ENCODE data around the gene SSBP3.

SSBP3 gene

DNA sequence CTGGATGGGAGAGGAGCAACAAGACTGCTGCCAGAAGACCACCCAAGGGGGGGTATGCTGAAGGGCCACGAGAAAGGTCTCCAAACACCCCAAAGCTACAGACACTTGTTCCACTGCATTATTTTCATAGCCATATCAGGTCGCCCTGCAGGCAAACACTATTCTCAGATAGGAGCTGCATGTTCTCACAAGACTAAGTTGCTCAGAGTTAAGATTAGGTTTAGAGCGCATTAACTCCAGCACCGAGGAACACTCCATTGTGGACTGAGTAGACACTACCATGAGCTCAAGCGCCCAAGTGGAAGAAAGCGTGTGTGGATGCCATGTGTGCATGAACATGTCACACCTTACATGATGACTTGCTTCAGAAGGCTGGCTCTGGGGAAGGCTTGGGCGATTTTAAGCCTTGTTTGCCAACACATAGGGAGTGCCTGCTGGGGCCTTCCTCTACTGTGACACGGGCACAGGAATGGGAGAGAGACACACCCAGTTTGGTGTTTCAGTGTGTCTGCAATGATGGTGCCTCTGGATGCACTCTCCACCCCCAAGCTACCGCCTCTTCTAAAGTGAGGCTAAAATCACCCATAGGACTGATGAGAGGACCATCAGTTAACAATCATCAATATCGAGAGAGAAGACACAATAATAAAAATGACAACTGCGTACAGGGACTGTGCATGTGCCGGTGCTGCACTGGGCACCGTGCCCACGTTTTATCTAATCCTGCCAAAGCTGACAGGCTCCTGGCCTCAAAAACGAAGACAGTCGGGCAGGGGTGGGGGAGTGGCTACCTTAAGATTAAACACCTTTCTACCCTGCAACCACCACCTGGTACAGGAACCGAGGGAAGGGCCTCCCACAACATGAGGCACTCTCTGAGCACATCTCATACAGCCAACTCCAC, 34.9 kb downstream of the SSBP3 start:
- Histone ChIP-seq H3K9me2 (replicated peaks; ENCODE audit: insufficient read depth, low read length) (no peaks in the 10 kb centered on the region), H3K27ac (ENCODE audit: low read depth, low read length) (no peak overlapping the region), H3K9ac (ENCODE audit: low read length) (no peak overlapping the region), H4K20me1 (ENCODE audit: low read depth, low read length) (no peaks in the 10 kb centered on the region), H3K4me2 (ENCODE audit: low read depth, low read length, poor library complexity, severe bottlenecking) (no peak overlapping the region), H2AFZ (ENCODE audit: low read depth, low read length, severe bottlenecking) (no peak overlapping the region), H3K4me3 (ENCODE audit: insufficient read depth, low read length, poor library complexity, severe bottlenecking) (no peak overlapping the region), H3K9me3 (ENCODE audit: insufficient read depth, low read length) (no peaks in the 10 kb centered on the region), H3F3A (ENCODE audit: insufficient read depth) (no peaks in the 10 kb centered on the region), H3K79me2 (ENCODE audit: insufficient read depth, low read length) (no peaks in the 10 kb centered on the region), H3K36me3 (ENCODE audit: low read length) (no peaks in the 10 kb centered on the region), H3K27me3 (ENCODE audit: low read length) (no peaks in the 10 kb centered on the region)
- TF ChIP-seq EZH2phosphoT487 (conservative IDR thresholded peaks at IDR 0.05; ENCODE audit: low read length), result no peak
- TF ChIP-seq, protein P1, sequence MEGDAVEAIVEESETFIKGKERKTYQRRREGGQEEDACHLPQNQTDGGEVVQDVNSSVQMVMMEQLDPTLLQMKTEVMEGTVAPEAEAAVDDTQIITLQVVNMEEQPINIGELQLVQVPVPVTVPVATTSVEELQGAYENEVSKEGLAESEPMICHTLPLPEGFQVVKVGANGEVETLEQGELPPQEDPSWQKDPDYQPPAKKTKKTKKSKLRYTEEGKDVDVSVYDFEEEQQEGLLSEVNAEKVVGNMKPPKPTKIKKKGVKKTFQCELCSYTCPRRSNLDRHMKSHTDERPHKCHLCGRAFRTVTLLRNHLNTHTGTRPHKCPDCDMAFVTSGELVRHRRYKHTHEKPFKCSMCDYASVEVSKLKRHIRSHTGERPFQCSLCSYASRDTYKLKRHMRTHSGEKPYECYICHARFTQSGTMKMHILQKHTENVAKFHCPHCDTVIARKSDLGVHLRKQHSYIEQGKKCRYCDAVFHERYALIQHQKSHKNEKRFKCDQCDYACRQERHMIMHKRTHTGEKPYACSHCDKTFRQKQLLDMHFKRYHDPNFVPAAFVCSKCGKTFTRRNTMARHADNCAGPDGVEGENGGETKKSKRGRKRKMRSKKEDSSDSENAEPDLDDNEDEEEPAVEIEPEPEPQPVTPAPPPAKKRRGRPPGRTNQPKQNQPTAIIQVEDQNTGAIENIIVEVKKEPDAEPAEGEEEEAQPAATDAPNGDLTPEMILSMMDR (IDR thresholded peaks at IDR 0.05; ENCODE audit: insufficient read depth, low read length, poor library complexity, severe bottlenecking), result no peak

DNA sequence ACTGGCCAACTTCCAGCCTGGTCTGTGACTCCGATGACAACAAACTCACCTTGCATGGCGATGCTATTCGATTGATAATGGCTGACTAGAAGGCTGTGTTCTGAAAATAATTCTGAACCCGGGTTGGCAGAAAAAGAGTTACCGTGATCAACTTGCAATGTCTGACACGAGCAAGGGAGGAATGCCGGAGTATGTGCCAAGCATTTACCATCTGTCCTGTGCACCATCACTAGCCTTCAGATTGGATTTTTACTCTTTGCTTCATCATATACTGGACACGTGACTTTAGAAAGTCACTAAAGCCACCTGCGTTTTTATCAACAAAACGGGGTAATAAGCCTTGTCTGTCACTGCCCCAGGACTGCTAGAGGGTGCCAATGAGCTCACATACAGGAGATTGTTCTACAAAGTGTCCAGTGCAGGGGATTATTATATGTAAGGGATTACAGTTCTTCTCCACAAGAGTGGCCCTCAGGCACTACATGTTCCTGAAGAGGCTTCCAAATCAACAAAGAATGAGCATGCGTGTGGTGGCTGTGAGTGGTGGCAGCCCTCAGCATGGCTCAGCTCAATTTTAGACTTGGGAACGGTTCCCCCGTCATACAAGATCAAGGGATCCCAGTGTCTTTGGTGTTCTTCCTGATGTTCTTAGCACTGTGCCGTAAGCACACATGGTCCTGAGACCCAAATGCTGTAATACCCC, 35.8 kb downstream of the SSBP3 start:
- no peaks in the 10 kb centered on the region for H3K36me3 ChIP-seq (ENCODE audit: low read length)
- no peak overlapping the region for H3K27ac ChIP-seq (ENCODE audit: low read depth, low read length)
- H3K4me3 ChIP-seq (ENCODE audit: insufficient read depth, low read length, poor library complexity, severe bottlenecking), result no peak overlapping the region
- no peaks in the 10 kb centered on the region for H4K20me1 ChIP-seq (ENCODE audit: low read depth, low read length)
- no peak for TF ChIP-seq EZH2phosphoT487 (conservative IDR thresholded peaks at IDR 0.05; ENCODE audit: low read length)
- TF ChIP-seq, protein P1 (IDR thresholded peaks at IDR 0.05; ENCODE audit: insufficient read depth, low read length, poor library complexity, severe bottlenecking), result no peak
- no peaks in the 10 kb centered on the region for H3K27me3 ChIP-seq (ENCODE audit: low read length)
- no peaks in the 10 kb centered on the region for H3K9me2 ChIP-seq (replicated peaks; ENCODE audit: insufficient read depth, low read length)
- no peaks in the 10 kb centered on the region for H3K79me2 ChIP-seq (ENCODE audit: insufficient read depth, low read length)
- no peak overlapping the region for H3K9ac ChIP-seq (ENCODE audit: low read length)
- H3K4me2 ChIP-seq (ENCODE audit: low read depth, low read length, poor library complexity, severe bottlenecking), result no peak overlapping the region
- H3K9me3 ChIP-seq (ENCODE audit: insufficient read depth, low read length), result no peaks in the 10 kb centered on the region
- H3F3A ChIP-seq (ENCODE audit: insufficient read depth), result no peaks in the 10 kb centered on the region
- no peak overlapping the region for H2AFZ ChIP-seq (ENCODE audit: low read depth, low read length, severe bottlenecking)

DNA sequence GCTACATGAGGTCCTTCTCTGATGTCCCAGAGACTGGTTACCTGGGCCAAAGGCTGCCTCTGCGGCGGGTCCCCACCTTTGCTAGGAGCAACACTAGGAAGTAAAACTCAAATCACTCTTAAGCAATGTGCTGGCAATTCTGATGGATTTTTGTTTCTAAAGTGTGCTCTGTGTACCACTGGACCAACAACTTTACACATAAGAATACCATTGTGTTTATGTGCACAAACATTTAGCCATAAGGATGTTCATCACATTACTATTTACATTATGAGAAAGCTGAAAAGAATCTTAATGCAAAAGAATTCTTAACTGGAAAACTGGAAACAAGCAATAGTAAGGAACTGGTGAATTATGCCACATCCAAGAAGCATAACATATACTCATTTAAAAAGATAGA, 38.6 kb downstream of the SSBP3 start:
- TF ChIP-seq, protein P1 (IDR thresholded peaks at IDR 0.05; ENCODE audit: insufficient read depth, low read length, poor library complexity, severe bottlenecking), result no peak
- no peak for TF ChIP-seq EZH2phosphoT487 (conservative IDR thresholded peaks at IDR 0.05; ENCODE audit: low read length)
- H3K9ac ChIP-seq (ENCODE audit: low read length), result no peak overlapping the region

More for the DNA sequence above, 38.6 kb downstream of the SSBP3 start:
- Histone ChIP-seq H2AFZ (ENCODE audit: low read depth, low read length, severe bottlenecking) (no peak overlapping the region), H3K9me3 (ENCODE audit: insufficient read depth, low read length) (no peaks in the 10 kb centered on the region), H3K4me3 (ENCODE audit: insufficient read depth, low read length, poor library complexity, severe bottlenecking) (no peak overlapping the region), H3K4me2 (ENCODE audit: low read depth, low read length, poor library complexity, severe bottlenecking) (no peak overlapping the region), H3F3A (ENCODE audit: insufficient read depth) (no peaks in the 10 kb centered on the region), H3K36me3 (ENCODE audit: low read length) (no peaks in the 10 kb centered on the region), H4K20me1 (ENCODE audit: low read depth, low read length) (no peaks in the 10 kb centered on the region), H3K79me2 (ENCODE audit: insufficient read depth, low read length) (no peaks in the 10 kb centered on the region), H3K27ac (ENCODE audit: low read depth, low read length) (no peak overlapping the region), H3K27me3 (ENCODE audit: low read length) (no peaks in the 10 kb centered on the region), H3K9me2 (replicated peaks; ENCODE audit: insufficient read depth, low read length) (no peaks in the 10 kb centered on the region)
